A549 (cell line): ENCODE data around the gene KIAA0232. TPM values are rescaled to one million over a fixed set of nuclear protein-coding genes. Genes with fewer than 3 reads are reported as not detected.
"Not testable (repeated sequence)": the region's sequence is repeated elsewhere in the genome, so short reads cannot be mapped to it uniquely, and the experiment has no call there.

Experiments used
- ATAC-seq, 2 experiments: fragments of 200-7000 bp in 1 of 2; fragments of >200 bp in 1 of 2; cut with Nextera tagmentation in 1 of 2; cut with Tn5 transposase in 1 of 2; 3 replicates each; pipeline versions ENCODE4 v1.8.0 to v1.9.1; 2018 to 2020; ENCODE audit warnings: mild to moderate bottlenecking in 1 of 2, moderate library complexity in 1 of 2
- CTCF ChIA-PET: fragments of 300-600 bp; sonication (Branson Sonifier 250); formaldehyde crosslinking; extraction: SDS; loops from one replicate; lab custom pipeline; 2021; ENCODE audit warnings: antibody characterized with exemption, inconsistent platforms; lab: Yijun Ruan, JAX
- POLR2A ChIA-PET: fragments of 350-600 bp; formaldehyde crosslinking; extraction: SDS; loops from one replicate; lab custom pipeline; 2021; ENCODE audit warnings: antibody characterized with exemption, inconsistent platforms; lab: Yijun Ruan, JAX
- DNase-seq, 2 experiments: peaks; one replicate each; pipeline versions ENCODE4 v3.0.0 to v3.0.0-alpha.2; 2011 to 2016; ENCODE audit warnings: low read depth in 1 of 2, low spot score in 1 of 2
- FAIRE-seq: peaks from 2 replicates; lab custom pipeline; 2011; peaks lifted over from hg19 to GRCh38; lab: Jason Lieb, UNC
- H3K27ac ChIP-seq, 2 experiments: fragments of >200 bp; sonication (Bioruptor Twin); formaldehyde crosslinking; 3 replicates each; pipeline ENCODE4 v1.5.1; 2016 to 2017
- H3K4me1 ChIP-seq: fragments of >200 bp; sonication (Bioruptor Twin); formaldehyde crosslinking; 3 replicates; pipeline ENCODE4 v1.6.1; 2016
- H3K4me2 ChIP-seq: fragments of >200 bp; sonication (Bioruptor Twin); formaldehyde crosslinking; 3 replicates; pipeline ENCODE4 v1.6.1; 2016
- H3K4me3 ChIP-seq: fragments of >200 bp; sonication (Bioruptor Twin); formaldehyde crosslinking; 3 replicates; pipeline ENCODE4 v1.5.1; 2016
- H3K9me3 ChIP-seq: fragments of >200 bp; sonication (Bioruptor Twin); formaldehyde crosslinking; 3 replicates; pipeline ENCODE4 v1.6.1; 2016
- BHLHE40 ChIP-seq: IDR thresholded peaks from 2 replicates; pipeline ENCODE4 v1.6.1; 2012; ENCODE audit warnings: low read depth, low read length, inconsistent platforms
- CHD2 ChIP-seq: fragments of 150-350 bp; IDR thresholded peaks from 2 replicates; pipeline ENCODE4 v1.6.1; 2014; ENCODE audit warnings: low read length; ENCODE audit not compliant: partially characterized antibody
- EHF ChIP-seq: fragments of 250-450 bp; sonication (Bioruptor Pico); IDR thresholded peaks from 2 replicates; pipeline ENCODE4 v1.5.0; 2020; ENCODE audit warnings: mild to moderate bottlenecking
- EP300 ChIP-seq, 2 experiments: fragments of >200 bp; sonication (Bioruptor Twin); formaldehyde crosslinking; IDR thresholded peaks; 2 replicates in 1 of 2; 3 replicates in 1 of 2; pipeline ENCODE4 v1.6.1; 2016 to 2017
- FOXS1 ChIP-seq: fragments of 250-450 bp; sonication (Bioruptor Pico); IDR thresholded peaks from 2 replicates; pipeline ENCODE4 v1.5.0; 2020; ENCODE audit warnings: mild to moderate bottlenecking, moderate library complexity
- JUN ChIP-seq, 2 experiments: fragments of >200 bp; sonication (Bioruptor Twin); formaldehyde crosslinking; IDR thresholded peaks; 2 replicates in 1 of 2; 3 replicates in 1 of 2; pipeline ENCODE4 v1.6.1; 2016 to 2017
- MAFK ChIP-seq: fragments of 450-650 bp; IDR thresholded peaks from 2 replicates; pipeline ENCODE4 v1.6.1; 2014; ENCODE audit not compliant: partially characterized antibody
- MYC ChIP-seq: IDR thresholded peaks from 2 replicates; pipeline ENCODE4 v1.6.1; 2012; ENCODE audit warnings: mild to moderate bottlenecking, inconsistent platforms, low read length, improper control_type of control experiment, borderline replicate concordance
- NFE2L2 ChIP-seq: fragments of 150-350 bp; conservative IDR thresholded peaks from 2 replicates; pipeline ENCODE4 v1.6.1; 2014; ENCODE audit warnings: low read length
- NPAS2 ChIP-seq: fragments of 250-450 bp; sonication (Bioruptor Pico); IDR thresholded peaks from 2 replicates; pipeline ENCODE4 v1.8.0; 2022; ENCODE audit warnings: mild to moderate bottlenecking, moderate library complexity, borderline replicate concordance
- PHF8 ChIP-seq: fragments of 200-600 bp; sonication (generic); IDR thresholded peaks from 2 replicates; pipeline ENCODE4 v1.6.1; 2016; ENCODE audit warnings: low read depth, mild to moderate bottlenecking, antibody characterized with exemption, moderate library complexity, borderline replicate concordance
- RAD21 ChIP-seq, 2 experiments: fragments of >200 bp in 1 of 2; sonication (Bioruptor Twin) in 1 of 2; formaldehyde crosslinking in 1 of 2; IDR thresholded peaks in 1 of 2; conservative IDR thresholded peaks in 1 of 2; 2 replicates in 1 of 2; 3 replicates in 1 of 2; pipeline ENCODE4 v1.6.1; 2012 to 2018; ENCODE audit warnings: inconsistent platforms in 1 of 2
- SMC3 ChIP-seq: fragments of >200 bp; sonication (Bioruptor Twin); formaldehyde crosslinking; IDR thresholded peaks from 3 replicates; pipeline ENCODE4 v1.6.1; 2018; ENCODE audit warnings: inconsistent platforms
- TP53 ChIP-seq: fragments of 250-450 bp; sonication (Bioruptor Pico); IDR thresholded peaks from 2 replicates; pipeline ENCODE4 v1.5.0; 2021; ENCODE audit warnings: mild to moderate bottlenecking, moderate library complexity
- WGBS: methylation state at CpG from one replicate; pipeline ENCODE4 v1.1.6; 2017; ENCODE audit errors: missing lambda C conversion rate; 5-methylcytosine and 5-hydroxymethylcytosine counted together
- polyA plus RNA-seq, 4 experiments: library from polyadenylated mRNA; depleted of rRNA in 3 of 4; stranded (reverse); fragments of >200 nt; fragmentation: RNase III in 1 of 4; extraction: RNeasy Plus Mini Kit Qiagen cat#74134 plus additional on column Dnase treatment in 1 of 4; gene quantifications; 2 replicates in 3 of 4; 3 replicates in 1 of 4; pipeline ENCODE4 v1.2.3, GENCODE V29; 2011 to 2017
- TF ChIP-seq, protein P1 (sequence below): fragments of 200-600 bp; sonication (generic); IDR thresholded peaks from 2 replicates; pipeline ENCODE4 v1.6.1; 2016; ENCODE audit warnings: antibody characterized with exemption, mild to moderate bottlenecking, moderate library complexity
- TF ChIP-seq, protein P2 (sequence below): IDR thresholded peaks from 2 replicates; pipeline ENCODE4 v1.6.1; 2012
- TF ChIP-seq, protein P3 (sequence below): IDR thresholded peaks from 2 replicates; pipeline ENCODE4 v1.6.1; 2012; ENCODE audit warnings: low read depth, borderline replicate concordance
- TF ChIP-seq, protein P4 (sequence below): fragments of >200 bp; sonication (Bioruptor Twin); formaldehyde crosslinking; IDR thresholded peaks from 2 replicates; pipeline ENCODE4 v1.6.1; 2016
- TF ChIP-seq, protein P5 (sequence below): fragments of 150-350 bp; IDR thresholded peaks from 2 replicates; pipeline ENCODE4 v1.6.1; 2014; ENCODE audit warnings: low read depth, mild to moderate bottlenecking, low read length

KIAA0232 gene
- polyA plus RNA-seq, 2 of the 4 experiments (the other 2 are of a cell fraction): 9.3 to 21.5 TPM

DNA sequence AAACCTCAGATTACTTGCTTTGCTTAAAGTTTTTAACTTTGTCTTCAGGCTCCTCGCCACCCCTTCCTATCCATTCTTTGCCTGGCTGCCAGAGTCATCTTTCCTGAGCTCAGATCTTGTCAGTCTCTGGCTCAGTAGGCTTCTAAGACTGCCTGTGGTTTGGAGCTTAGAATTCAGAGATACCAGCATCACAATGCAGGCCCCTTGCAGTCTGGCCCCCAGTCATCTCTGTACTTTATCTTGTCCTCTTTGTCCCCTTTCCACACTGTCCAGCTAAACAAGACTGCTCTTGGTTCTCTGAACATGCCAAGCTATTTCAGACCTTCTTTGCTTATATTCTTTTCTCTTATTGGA, 3.0 kb downstream of the KIAA0232 start (continued):
- no peak for TF ChIP-seq NFE2L2
- TF ChIP-seq CHD2: no peak
- TF ChIP-seq, protein P1, sequence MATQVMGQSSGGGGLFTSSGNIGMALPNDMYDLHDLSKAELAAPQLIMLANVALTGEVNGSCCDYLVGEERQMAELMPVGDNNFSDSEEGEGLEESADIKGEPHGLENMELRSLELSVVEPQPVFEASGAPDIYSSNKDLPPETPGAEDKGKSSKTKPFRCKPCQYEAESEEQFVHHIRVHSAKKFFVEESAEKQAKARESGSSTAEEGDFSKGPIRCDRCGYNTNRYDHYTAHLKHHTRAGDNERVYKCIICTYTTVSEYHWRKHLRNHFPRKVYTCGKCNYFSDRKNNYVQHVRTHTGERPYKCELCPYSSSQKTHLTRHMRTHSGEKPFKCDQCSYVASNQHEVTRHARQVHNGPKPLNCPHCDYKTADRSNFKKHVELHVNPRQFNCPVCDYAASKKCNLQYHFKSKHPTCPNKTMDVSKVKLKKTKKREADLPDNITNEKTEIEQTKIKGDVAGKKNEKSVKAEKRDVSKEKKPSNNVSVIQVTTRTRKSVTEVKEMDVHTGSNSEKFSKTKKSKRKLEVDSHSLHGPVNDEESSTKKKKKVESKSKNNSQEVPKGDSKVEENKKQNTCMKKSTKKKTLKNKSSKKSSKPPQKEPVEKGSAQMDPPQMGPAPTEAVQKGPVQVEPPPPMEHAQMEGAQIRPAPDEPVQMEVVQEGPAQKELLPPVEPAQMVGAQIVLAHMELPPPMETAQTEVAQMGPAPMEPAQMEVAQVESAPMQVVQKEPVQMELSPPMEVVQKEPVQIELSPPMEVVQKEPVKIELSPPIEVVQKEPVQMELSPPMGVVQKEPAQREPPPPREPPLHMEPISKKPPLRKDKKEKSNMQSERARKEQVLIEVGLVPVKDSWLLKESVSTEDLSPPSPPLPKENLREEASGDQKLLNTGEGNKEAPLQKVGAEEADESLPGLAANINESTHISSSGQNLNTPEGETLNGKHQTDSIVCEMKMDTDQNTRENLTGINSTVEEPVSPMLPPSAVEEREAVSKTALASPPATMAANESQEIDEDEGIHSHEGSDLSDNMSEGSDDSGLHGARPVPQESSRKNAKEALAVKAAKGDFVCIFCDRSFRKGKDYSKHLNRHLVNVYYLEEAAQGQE: no peak
- no peak for TF ChIP-seq PHF8
- no peak for TF ChIP-seq TP53 (CRISPR knock-in tag)
- no peak for TF ChIP-seq FOXS1 (CRISPR knock-in tag)

DNA sequence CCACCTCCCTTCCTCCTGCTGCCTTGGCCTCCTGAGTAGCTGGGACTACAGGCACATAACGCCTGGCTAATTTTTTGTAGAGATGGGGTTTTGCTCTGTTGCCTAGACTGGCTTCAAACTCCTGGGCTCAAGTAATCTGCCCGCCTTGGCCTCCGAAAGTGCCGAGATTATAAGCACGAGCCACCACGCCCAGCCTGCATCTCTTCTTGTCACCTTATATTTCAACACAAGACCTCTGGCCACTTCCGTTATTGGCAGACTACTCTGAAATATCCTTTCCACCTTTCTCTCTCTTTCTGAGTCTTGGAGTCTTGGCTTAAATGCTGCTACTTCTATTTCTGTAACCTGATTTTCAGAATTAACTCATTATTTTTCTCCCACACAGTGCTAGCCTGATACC, 5.6 kb downstream of the KIAA0232 start:
- DNase-seq (no peak), FAIRE-seq (no peak), ATAC-seq (no peak)
- no peak overlapping the region for H3K4me2 ChIP-seq
- H3K4me1 ChIP-seq: peaks cover 25% of the 10 kb centered on the region
- 91% methylated on average over 7 of the region's 7 CpGs for WGBS
- H3K27ac ChIP-seq: no peak overlapping the region
- CTCF ChIA-PET: interaction anchor here (1.2 kb wide), 1 partner anchor 68 kb away, joined by 4 read pairs; no protein-coding TSS in a partner anchor
- H3K4me3 ChIP-seq: no peak overlapping the region
- no peak for TF ChIP-seq EHF (CRISPR knock-in tag)
- no peak for TF ChIP-seq NFE2L2
- no peak for TF ChIP-seq RAD21 (conservative IDR thresholded peaks at IDR 0.05 in 1 of 2, IDR thresholded peaks at IDR 0.05 in 1 of 2)
- TF ChIP-seq MAFK: no peak
- TF ChIP-seq CHD2: no peak
- no peak for TF ChIP-seq BHLHE40
- TF ChIP-seq NPAS2: no peak
- TF ChIP-seq, protein P2, sequence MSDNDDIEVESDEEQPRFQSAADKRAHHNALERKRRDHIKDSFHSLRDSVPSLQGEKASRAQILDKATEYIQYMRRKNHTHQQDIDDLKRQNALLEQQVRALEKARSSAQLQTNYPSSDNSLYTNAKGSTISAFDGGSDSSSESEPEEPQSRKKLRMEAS: no peak
- TF ChIP-seq SMC3: no peak
- TF ChIP-seq, protein P3, sequence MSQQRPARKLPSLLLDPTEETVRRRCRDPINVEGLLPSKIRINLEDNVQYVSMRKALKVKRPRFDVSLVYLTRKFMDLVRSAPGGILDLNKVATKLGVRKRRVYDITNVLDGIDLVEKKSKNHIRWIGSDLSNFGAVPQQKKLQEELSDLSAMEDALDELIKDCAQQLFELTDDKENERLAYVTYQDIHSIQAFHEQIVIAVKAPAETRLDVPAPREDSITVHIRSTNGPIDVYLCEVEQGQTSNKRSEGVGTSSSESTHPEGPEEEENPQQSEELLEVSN: no peak
- no peak for TF ChIP-seq JUN (IDR thresholded peaks at IDR 0.05)
- no peak for TF ChIP-seq EP300 (IDR thresholded peaks at IDR 0.05)
- TF ChIP-seq, protein P4, sequence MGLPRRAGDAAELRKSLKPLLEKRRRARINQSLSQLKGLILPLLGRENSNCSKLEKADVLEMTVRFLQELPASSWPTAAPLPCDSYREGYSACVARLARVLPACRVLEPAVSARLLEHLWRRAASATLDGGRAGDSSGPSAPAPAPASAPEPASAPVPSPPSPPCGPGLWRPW: no peak
- TF ChIP-seq, protein P5, sequence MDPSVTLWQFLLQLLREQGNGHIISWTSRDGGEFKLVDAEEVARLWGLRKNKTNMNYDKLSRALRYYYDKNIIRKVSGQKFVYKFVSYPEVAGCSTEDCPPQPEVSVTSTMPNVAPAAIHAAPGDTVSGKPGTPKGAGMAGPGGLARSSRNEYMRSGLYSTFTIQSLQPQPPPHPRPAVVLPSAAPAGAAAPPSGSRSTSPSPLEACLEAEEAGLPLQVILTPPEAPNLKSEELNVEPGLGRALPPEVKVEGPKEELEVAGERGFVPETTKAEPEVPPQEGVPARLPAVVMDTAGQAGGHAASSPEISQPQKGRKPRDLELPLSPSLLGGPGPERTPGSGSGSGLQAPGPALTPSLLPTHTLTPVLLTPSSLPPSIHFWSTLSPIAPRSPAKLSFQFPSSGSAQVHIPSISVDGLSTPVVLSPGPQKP: no peak
- TF ChIP-seq MYC: no peak
- TF ChIP-seq FOXS1 (CRISPR knock-in tag): no peak
- no peaks in the 10 kb centered on the region for H3K9me3 ChIP-seq
- POLR2A ChIA-PET: no interaction called here

DNA sequence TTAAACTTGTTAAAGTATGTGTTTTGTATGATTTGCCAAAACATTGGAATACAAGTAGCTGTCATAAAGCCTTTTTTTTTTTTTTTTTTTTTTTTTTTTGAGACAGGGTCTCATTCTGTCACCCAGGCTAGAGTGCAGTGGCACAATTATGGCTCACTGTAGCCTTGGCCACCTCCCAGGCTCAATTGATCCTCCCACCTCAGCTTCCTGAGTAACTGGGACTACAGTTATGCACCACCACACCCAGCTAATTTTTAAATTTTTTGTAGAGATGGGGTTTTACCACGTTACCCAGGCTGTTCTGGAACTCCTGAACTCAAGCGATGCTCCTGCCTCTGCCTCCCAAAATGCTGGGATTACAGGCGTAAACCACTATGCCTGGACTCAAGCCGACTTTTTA, 8.7 kb downstream of the KIAA0232 start:
- WGBS: 91% methylated on average over 4 of the region's 4 CpGs
- CTCF ChIA-PET: interaction anchor here (1.1 kb wide), 1 partner anchor 117 kb away, joined by 3 read pairs; no protein-coding TSS in a partner anchor
- H3K9me3 ChIP-seq, ATAC-seq, H3K4me1 ChIP-seq, H3K4me2 ChIP-seq, POLR2A ChIA-PET, FAIRE-seq, H3K27ac ChIP-seq, DNase-seq, H3K4me3 ChIP-seq: not testable (repeated sequence)

DNA sequence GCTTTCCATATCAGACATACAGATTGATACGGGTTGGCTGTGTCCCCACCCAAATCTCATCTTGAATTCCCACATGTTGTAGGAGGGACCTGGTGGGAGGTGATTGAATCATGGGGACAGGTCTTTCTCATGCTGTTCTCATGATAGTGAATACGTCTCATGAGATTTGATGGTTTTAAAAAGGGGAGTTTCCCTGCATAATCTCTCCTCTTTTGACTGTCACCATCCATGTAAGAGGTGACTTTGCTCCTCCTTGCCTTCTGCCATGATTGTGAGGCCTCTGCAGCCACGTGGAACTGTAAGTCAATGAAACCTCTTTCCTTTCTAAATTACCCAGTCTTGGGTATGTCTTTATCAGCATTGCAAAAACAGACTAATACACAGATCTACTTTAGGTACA, 9.3 kb downstream of the KIAA0232 start:
- CTCF ChIA-PET: interaction anchor here (1.1 kb wide), 1 partner anchor 117 kb away, joined by 3 read pairs; no protein-coding TSS in a partner anchor
- ATAC-seq, H3K4me2 ChIP-seq, FAIRE-seq, H3K27ac ChIP-seq, H3K9me3 ChIP-seq, DNase-seq, H3K4me1 ChIP-seq, POLR2A ChIA-PET, H3K4me3 ChIP-seq: not testable (repeated sequence)
- WGBS: 90% methylated on average over 3 of the region's 3 CpGs
